ENCODE data around the gene ABCA5.

Gene ABCA5

GRCh38 chr17:69246726-69247375 is 80.1 kb downstream of the ABCA5 start:
- no peak overlapping the region for H3K4me3 ChIP-seq (ENCODE audit: control insufficient read depth, low read depth, low read length)
- TF ChIP-seq, protein P1, sequence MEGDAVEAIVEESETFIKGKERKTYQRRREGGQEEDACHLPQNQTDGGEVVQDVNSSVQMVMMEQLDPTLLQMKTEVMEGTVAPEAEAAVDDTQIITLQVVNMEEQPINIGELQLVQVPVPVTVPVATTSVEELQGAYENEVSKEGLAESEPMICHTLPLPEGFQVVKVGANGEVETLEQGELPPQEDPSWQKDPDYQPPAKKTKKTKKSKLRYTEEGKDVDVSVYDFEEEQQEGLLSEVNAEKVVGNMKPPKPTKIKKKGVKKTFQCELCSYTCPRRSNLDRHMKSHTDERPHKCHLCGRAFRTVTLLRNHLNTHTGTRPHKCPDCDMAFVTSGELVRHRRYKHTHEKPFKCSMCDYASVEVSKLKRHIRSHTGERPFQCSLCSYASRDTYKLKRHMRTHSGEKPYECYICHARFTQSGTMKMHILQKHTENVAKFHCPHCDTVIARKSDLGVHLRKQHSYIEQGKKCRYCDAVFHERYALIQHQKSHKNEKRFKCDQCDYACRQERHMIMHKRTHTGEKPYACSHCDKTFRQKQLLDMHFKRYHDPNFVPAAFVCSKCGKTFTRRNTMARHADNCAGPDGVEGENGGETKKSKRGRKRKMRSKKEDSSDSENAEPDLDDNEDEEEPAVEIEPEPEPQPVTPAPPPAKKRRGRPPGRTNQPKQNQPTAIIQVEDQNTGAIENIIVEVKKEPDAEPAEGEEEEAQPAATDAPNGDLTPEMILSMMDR (conservative IDR thresholded peaks at IDR 0.05; ENCODE audit: control insufficient read depth, insufficient read depth, low read depth, low read length): peak; percentile 54
- peak; percentile 69 for DNase-seq (ENCODE audit: low read depth)

- no peak overlapping the region for H3K4me3 ChIP-seq (ENCODE audit: control insufficient read depth, low read depth, low read length)
- TF ChIP-seq, protein P1 (conservative IDR thresholded peaks at IDR 0.05; ENCODE audit: control insufficient read depth, insufficient read depth, low read depth, low read length): no peak
- DNase-seq (ENCODE audit: low read depth): no peak
Measured at GRCh38 chr17:69246202-69246601, 80.7 kb downstream of the ABCA5 start.

GRCh38 chr17:69245617-69246016 is 81.3 kb downstream of the ABCA5 start:
- DNase-seq (ENCODE audit: low read depth): no peak
- TF ChIP-seq, protein P1 (conservative IDR thresholded peaks at IDR 0.05; ENCODE audit: control insufficient read depth, insufficient read depth, low read depth, low read length): no peak
- H3K4me3 ChIP-seq (ENCODE audit: control insufficient read depth, low read depth, low read length): no peak overlapping the region

DNA sequence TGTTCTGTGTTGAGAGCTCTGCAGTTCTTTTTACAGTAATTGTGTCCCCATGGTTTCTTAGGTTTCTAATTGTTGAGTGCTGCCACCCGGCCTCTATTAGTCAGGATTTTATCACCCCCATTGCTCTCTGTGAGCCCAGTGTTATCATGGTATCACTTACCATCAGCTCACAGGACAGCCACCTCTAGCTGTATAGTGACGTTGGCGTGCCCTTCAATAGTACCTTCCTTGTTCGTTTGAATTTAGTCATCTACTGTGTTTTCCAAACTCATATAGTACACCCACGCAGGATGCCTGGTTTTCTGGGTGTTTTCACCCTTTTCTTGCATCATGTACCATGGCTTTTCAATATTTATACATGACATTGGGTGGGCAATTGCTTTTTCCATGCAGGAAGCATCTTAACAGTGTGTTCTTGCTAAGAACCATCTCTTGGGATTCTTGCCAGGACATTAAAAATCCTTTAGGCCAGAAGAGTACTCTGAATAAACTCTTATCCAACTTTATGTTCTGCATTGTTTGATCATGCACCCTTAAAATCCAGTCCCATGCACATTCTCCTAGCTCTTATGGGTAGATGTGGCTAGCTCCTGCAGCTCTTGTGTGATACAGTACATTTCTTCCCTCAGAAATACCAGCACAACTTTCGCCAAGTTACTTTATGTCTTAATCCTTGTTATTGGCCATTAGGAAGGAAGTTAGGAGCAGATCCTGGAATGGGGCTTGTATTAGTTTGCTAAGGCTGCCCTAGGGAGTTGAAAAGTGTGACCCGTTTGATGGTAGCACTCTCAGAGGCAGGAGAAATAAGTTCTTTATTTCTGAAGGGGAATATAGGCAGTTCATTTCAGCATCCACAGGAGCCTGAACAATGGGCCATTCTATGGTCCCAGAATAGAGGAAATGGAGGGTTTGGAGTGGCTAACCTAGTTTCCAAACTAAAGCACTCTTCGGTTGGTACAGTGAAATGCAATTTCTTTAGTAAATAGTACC is 87.0 kb downstream of the ABCA5 start:
- TF ChIP-seq, protein P1 (conservative IDR thresholded peaks at IDR 0.05; ENCODE audit: control insufficient read depth, insufficient read depth, low read depth, low read length): no peak
- DNase-seq (ENCODE audit: low read depth): no peak
- H3K4me3 ChIP-seq (ENCODE audit: control insufficient read depth, low read depth, low read length): no peak overlapping the region

- no peak for DNase-seq (ENCODE audit: low read depth)
- no peak overlapping the region for H3K4me3 ChIP-seq (ENCODE audit: control insufficient read depth, low read depth, low read length)
- TF ChIP-seq, protein P1 (conservative IDR thresholded peaks at IDR 0.05; ENCODE audit: control insufficient read depth, insufficient read depth, low read depth, low read length): no peak
Measured at GRCh38 chr17:69236946-69237345, 90.0 kb downstream of the ABCA5 start.

DNA sequence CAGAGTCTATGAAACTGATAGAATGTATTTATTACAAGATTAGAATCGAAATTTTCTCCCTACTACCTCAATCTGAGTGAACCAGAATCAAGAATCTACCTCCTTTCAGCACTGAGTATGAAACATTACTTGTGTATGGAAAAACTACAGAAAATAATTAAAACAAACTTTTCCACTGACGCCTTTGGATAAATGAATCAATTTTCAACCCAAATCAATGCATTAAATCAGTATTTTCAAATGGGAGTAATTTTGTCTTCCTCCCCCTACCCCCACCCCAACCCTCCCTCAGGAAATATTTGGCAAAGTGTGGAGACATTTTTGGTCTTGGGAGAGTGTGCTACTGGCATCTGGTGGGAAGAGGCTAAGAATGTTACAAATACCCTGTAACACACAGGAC is 90.5 kb downstream of the ABCA5 start:
- TF ChIP-seq, protein P1 (conservative IDR thresholded peaks at IDR 0.05; ENCODE audit: control insufficient read depth, insufficient read depth, low read depth, low read length): no peak
- no peak overlapping the region for H3K4me3 ChIP-seq (ENCODE audit: control insufficient read depth, low read depth, low read length)
- DNase-seq (ENCODE audit: low read depth): no peak
